Breast epithelium (tissue), 4 donors: ENCODE results near the gene CABP7. TPM values are rescaled to one million over a fixed set of nuclear protein-coding genes. Genes with fewer than 3 reads are reported as not detected.

Experiments used
- DNase-seq, 2 donors: peaks; one replicate each; pipeline ENCODE4 v3.0.0-alpha.2; 2019; ENCODE audit warnings: low spot score in 2 of 2
- H3K27ac ChIP-seq, 2 donors: fragments of 200-600 bp; sonication (generic) in 1 of 2; one replicate each; pipeline ENCODE4 v1.5.1; 2016 to 2019; ENCODE audit warnings: mild to moderate bottlenecking in 1 of 2
- H3K27me3 ChIP-seq, 2 donors: fragments of 200-600 bp; sonication (generic) in 1 of 2; one replicate each; pipeline versions ENCODE4 v1.5.1 to v1.6.0; 2017 to 2019; ENCODE audit warnings: control low read depth in 1 of 2, mild to moderate bottlenecking in 1 of 2
- H3K36me3 ChIP-seq: fragments of 200-600 bp; one replicate; pipeline ENCODE4 v1.5.1; 2019
- H3K4me1 ChIP-seq, 2 donors: fragments of 200-600 bp; sonication (generic); one replicate each; pipeline ENCODE4 v1.5.1; 2016 to 2019; ENCODE audit warnings: control low read depth in 1 of 2
- H3K4me3 ChIP-seq, 3 donors: fragments of 200-600 bp; sonication (generic); 1 replicate in 2 of 3; 2 replicates in 1 of 3; pipeline ENCODE4 v1.5.1; 2016 to 2019; ENCODE audit warnings: mild to moderate bottlenecking in 3 of 3, moderate library complexity in 2 of 3
- H3K9me3 ChIP-seq, 2 donors: fragments of 200-600 bp; sonication (generic) in 1 of 2; one replicate each; pipeline ENCODE4 v1.5.1; 2016 to 2019; ENCODE audit warnings: control low read depth in 1 of 2
- POLR2A ChIP-seq: fragments of 450-650 bp; IDR thresholded peaks from one replicate; pipeline ENCODE4 v1.6.1; 2016; ENCODE audit warnings: antibody characterized with exemption, mild to moderate bottlenecking, moderate library complexity
- POLR2AphosphoS5 ChIP-seq, 3 donors: sonication (generic); formaldehyde crosslinking; IDR thresholded peaks; one replicate each; pipeline ENCODE4 v1.6.1; 2017; ENCODE audit warnings: antibody characterized with exemption in 3 of 3
- intact Hi-C: fragments of 100-400 bp; cut with DNase I; formaldehyde crosslinking; loops from one replicate; pipeline ENCODE4 v1.15.1; 2023; ENCODE audit warnings: low total_unique reads
- total RNA-seq, 3 donors: library from RNA; depleted of rRNA; stranded (reverse); fragments of >200 nt; gene quantifications; one replicate each; pipeline ENCODE4 v1.1.0, GENCODE V29; 2016
- TF ChIP-seq, protein P1 (sequence below), 3 donors: fragments of 450-650 bp; IDR thresholded peaks; one replicate each; pipeline ENCODE4 v1.5.1; 2016 to 2017; ENCODE audit warnings: antibody characterized with exemption in 3 of 3, mild to moderate bottlenecking in 3 of 3, moderate library complexity in 3 of 3

Gene CABP7
- total RNA-seq, 3 donors from 2014 or later, result not detected

GRCh38 chr22:29758068-29758622 lies 38.3 kb downstream of the CABP7 start:
- intact Hi-C loops, result no loop called here
- no peak overlapping the region for H3K4me3 ChIP-seq
- H3K27ac ChIP-seq, result no peak overlapping the region
- no peaks in the 10 kb centered on the region for H3K4me1 ChIP-seq
- no peaks in the 10 kb centered on the region for H3K27me3 ChIP-seq
- H3K9me3 ChIP-seq, result no peaks in the 10 kb centered on the region
- H3K36me3 ChIP-seq, result no peaks in the 10 kb centered on the region
- DNase-seq, result no peak
- TF ChIP-seq, protein P1, sequence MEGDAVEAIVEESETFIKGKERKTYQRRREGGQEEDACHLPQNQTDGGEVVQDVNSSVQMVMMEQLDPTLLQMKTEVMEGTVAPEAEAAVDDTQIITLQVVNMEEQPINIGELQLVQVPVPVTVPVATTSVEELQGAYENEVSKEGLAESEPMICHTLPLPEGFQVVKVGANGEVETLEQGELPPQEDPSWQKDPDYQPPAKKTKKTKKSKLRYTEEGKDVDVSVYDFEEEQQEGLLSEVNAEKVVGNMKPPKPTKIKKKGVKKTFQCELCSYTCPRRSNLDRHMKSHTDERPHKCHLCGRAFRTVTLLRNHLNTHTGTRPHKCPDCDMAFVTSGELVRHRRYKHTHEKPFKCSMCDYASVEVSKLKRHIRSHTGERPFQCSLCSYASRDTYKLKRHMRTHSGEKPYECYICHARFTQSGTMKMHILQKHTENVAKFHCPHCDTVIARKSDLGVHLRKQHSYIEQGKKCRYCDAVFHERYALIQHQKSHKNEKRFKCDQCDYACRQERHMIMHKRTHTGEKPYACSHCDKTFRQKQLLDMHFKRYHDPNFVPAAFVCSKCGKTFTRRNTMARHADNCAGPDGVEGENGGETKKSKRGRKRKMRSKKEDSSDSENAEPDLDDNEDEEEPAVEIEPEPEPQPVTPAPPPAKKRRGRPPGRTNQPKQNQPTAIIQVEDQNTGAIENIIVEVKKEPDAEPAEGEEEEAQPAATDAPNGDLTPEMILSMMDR (IDR thresholded peaks at IDR 0.05), result no peak
- TF ChIP-seq POLR2AphosphoS5 (IDR thresholded peaks at IDR 0.05) (no peak), POLR2A (no peak)

DNA sequence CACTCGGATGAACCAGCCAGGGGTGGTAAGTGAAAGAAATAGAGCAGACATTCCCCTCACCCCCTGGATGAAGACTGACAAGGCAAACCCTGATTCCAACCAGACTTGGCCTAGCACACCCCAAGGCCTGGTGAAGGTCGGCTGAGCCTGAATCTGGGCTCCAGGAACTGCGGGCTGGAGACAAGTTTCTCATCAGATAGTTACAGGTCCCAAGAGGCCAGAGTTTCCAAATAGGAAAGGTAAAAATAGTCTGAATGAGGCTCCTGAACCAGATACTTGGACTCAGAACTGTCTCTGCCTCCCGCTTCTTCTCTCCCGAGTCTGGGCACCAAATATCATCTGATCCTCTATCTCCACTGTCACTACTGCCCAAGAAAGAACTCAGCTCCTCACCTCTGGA lies 39.2 kb downstream of the CABP7 start:
- TF ChIP-seq, protein P1 (IDR thresholded peaks at IDR 0.05), result no peak
- TF ChIP-seq POLR2AphosphoS5 (IDR thresholded peaks at IDR 0.05) (no peak), POLR2A (no peak)
- intact Hi-C loops, result no loop called here
- H3K27me3 ChIP-seq, result no peaks in the 10 kb centered on the region
- H3K27ac ChIP-seq, result no peak overlapping the region
- no peak for DNase-seq
- no peak overlapping the region for H3K4me3 ChIP-seq
- no peaks in the 10 kb centered on the region for H3K9me3 ChIP-seq
- no peaks in the 10 kb centered on the region for H3K36me3 ChIP-seq
- H3K4me1 ChIP-seq, result no peaks in the 10 kb centered on the region

DNA sequence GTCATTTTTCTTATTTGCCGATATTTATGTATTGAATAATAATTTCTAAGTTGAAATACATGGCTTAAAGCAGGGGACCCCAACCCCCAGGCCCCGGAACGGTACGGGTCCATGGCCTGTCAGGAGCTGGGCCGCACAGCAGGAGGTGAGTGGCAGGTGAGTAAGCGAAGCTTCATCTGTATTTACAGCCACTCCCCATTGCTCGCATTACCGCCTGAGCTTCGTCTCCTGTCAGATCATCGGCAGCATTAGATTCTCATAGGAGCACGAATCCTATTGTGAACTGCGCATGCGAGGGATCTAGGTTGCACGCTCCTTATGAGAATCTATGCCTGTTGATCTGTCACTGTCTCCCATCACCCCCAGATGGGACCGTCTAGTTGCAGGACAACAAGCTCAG lies 42.5 kb downstream of the CABP7 start:
- TF ChIP-seq POLR2AphosphoS5 (IDR thresholded peaks at IDR 0.05) (no peak), POLR2A (no peak)
- TF ChIP-seq, protein P1 (IDR thresholded peaks at IDR 0.05), result no peak
- no peaks in the 10 kb centered on the region for H3K36me3 ChIP-seq
- H3K4me1 ChIP-seq, result peaks cover 0 to 5% of the 10 kb centered on the region in 2 donors
- no peak overlapping the region for H3K4me3 ChIP-seq
- intact Hi-C loops, result loop anchor here (10.0 kb wide), 1 partner anchor 447 kb away; the partner anchor contains the start of gene RASL10A
- H3K27ac ChIP-seq, result no peak overlapping the region
- no peak for DNase-seq
- H3K27me3 ChIP-seq, result no peaks in the 10 kb centered on the region
- H3K9me3 ChIP-seq, result no peaks in the 10 kb centered on the region

- no peaks in the 10 kb centered on the region for H3K9me3 ChIP-seq
- H3K4me1 ChIP-seq, result peaks cover 8 to 10% of the 10 kb centered on the region in 2 donors
- no peaks in the 10 kb centered on the region for H3K36me3 ChIP-seq
- intact Hi-C loops, result loop anchor here (10.0 kb wide), 1 partner anchor 451 kb away; the partner anchor contains the start of gene RASL10A
- H3K27me3 ChIP-seq, result no peaks in the 10 kb centered on the region
- H3K27ac ChIP-seq, result peak overlapping the region; percentile 92
- TF ChIP-seq POLR2A (no peak), POLR2AphosphoS5 (IDR thresholded peaks at IDR 0.05) (no peak)
- TF ChIP-seq, protein P1 (IDR thresholded peaks at IDR 0.05), result no peak
- no peak for DNase-seq
- peak overlapping the region; percentile 91 to 98 (median 91) for H3K4me3 ChIP-seq
Measured at GRCh38 chr22:29765905-29766631, 46.3 kb downstream of the CABP7 start.

GRCh38 chr22:29766632-29767170 lies 46.9 kb downstream of the CABP7 start, which contains the start of gene ZMAT5:
Gene ZMAT5, minus strand, starts transcription at chr22:29767007. Its CDS starts 18,463 bp downstream, at chr22:29748544.
- TF ChIP-seq POLR2A (peak; percentile 50), POLR2AphosphoS5 (IDR thresholded peaks at IDR 0.05) (peak in 2 of 3 donors; percentile 36 to 42)
- TF ChIP-seq, protein P1 (IDR thresholded peaks at IDR 0.05), result no peak
- peak; percentile 95 to 96 for DNase-seq
- no peaks in the 10 kb centered on the region for H3K36me3 ChIP-seq
- intact Hi-C loops, result loop anchor here (10.0 kb wide), 1 partner anchor 452 kb away; the partner anchor contains the start of gene RASL10A
- peak within 1 kb of the TSS; percentile 92 for H3K27ac ChIP-seq
- peak within 1 kb of the TSS; percentile 91 to 98 (median 91) for H3K4me3 ChIP-seq
- peaks cover 8 to 10% of the 10 kb centered on the region in 2 donors for H3K4me1 ChIP-seq
- no peaks in the 10 kb centered on the region for H3K27me3 ChIP-seq
- no peaks in the 10 kb centered on the region for H3K9me3 ChIP-seq
